GM18499 (cell line): ENCODE measurements around the gene PBX3.
"Not testable (repeated sequence)": the region's sequence is repeated elsewhere in the genome, so short reads cannot be mapped to it uniquely, and the experiment has no call there.

ENCODE experiments used
- ATAC-seq: cut with Tn5 transposase; IDR thresholded peaks from one replicate; pipeline ENCODE4 v1.9.1; 2021; ENCODE audit warnings: moderate number of reproducible peaks; ENCODE audit not compliant: insufficient read depth, unreplicated experiment

Gene PBX3

GRCh38 chr9:125820100-125820804, 73.1 kb downstream of the PBX3 start:
- ATAC-seq, result no peak

GRCh38 chr9:125821078-125821477, 73.9 kb downstream of the PBX3 start:
- no peak for ATAC-seq

GRCh38 chr9:125822160-125822559, 75.0 kb downstream of the PBX3 start:
- ATAC-seq, result no peak

- no peak for ATAC-seq
Observed at GRCh38 chr9:125822902-125823301, 75.7 kb downstream of the PBX3 start.

- not testable (repeated sequence) for ATAC-seq
Observed at GRCh38 chr9:125823874-125824406, 76.8 kb downstream of the PBX3 start.

- no peak for ATAC-seq
Observed at GRCh38 chr9:125825762-125826161, 78.6 kb downstream of the PBX3 start.

GRCh38 chr9:125826850-125827249, 79.7 kb downstream of the PBX3 start:
- ATAC-seq, result no peak

GRCh38 chr9:125829743-125830142, 82.6 kb downstream of the PBX3 start:
- ATAC-seq, result no peak

- no peak for ATAC-seq
Observed at GRCh38 chr9:125831054-125831453, 83.9 kb downstream of the PBX3 start.

GRCh38 chr9:125831616-125832015, 84.4 kb downstream of the PBX3 start:
- no peak for ATAC-seq

- ATAC-seq, result no peak
Observed at GRCh38 chr9:125835655-125836054, 88.5 kb downstream of the PBX3 start.

- ATAC-seq, result no peak
Observed at GRCh38 chr9:125839317-125839716, 92.1 kb downstream of the PBX3 start.

- no peak for ATAC-seq
Observed at GRCh38 chr9:125841444-125841843, 94.3 kb downstream of the PBX3 start.

- ATAC-seq, result no peak
Observed at GRCh38 chr9:125842242-125842641, 95.1 kb downstream of the PBX3 start.

GRCh38 chr9:125843646-125844045, 96.5 kb downstream of the PBX3 start:
- ATAC-seq, result no peak

- no peak for ATAC-seq
Observed at GRCh38 chr9:125844611-125845010, 97.4 kb downstream of the PBX3 start.

- no peak for ATAC-seq
Observed at GRCh38 chr9:125845271-125845808, 98.2 kb downstream of the PBX3 start.

- no peak for ATAC-seq
Observed at GRCh38 chr9:125847735-125848134, 100.6 kb downstream of the PBX3 start.

GRCh38 chr9:125850106-125850632, 103.0 kb downstream of the PBX3 start:
- no peak for ATAC-seq

GRCh38 chr9:125850763-125851162, 103.6 kb downstream of the PBX3 start:
- no peak for ATAC-seq

GRCh38 chr9:125851979-125852378, 104.8 kb downstream of the PBX3 start:
- ATAC-seq, result no peak

GRCh38 chr9:125852386-125852785, 105.2 kb downstream of the PBX3 start:
- no peak for ATAC-seq
